ENCODE measurements around the gene ITPR2. TPM values are rescaled to one million over a fixed set of nuclear protein-coding genes. Genes with fewer than 3 reads are reported as not detected.

Gene ITPR2
- total and polyA plus RNA-seq, 4 donors = 4.1 to 47.0 (median 26.5) TPM

DNA sequence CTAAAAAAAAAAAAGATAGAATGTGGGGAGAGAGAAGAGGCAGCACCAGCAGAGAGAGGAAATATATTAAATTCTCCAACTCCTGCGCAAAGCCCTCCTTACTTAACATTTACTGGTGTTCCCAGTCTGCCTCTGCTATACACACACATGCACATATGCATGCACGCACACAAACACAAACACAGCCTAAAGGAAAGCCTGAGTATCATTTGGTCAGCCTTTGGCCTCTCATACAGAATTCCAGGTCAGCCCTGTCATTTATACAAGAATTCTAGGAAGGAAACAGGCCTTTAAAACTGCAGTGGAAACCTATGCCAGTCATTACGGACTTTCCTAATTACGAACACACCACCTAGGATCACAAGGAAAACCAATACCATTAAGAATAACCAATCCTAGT, 269.4 kb downstream of the ITPR2 start:
- H3K27me3 ChIP-seq (ENCODE audit: control insufficient read depth in 3 of 3, insufficient read depth in 3 of 3, low read length in 2 of 3) = no peaks in the 10 kb centered on the region
- ATAC-seq (ENCODE audit: insufficient read depth, low FRiP score) = no peak
- no peaks in the 10 kb centered on the region for H3K9me3 ChIP-seq (ENCODE audit: control insufficient read depth in 4 of 4, insufficient read depth in 3 of 4, low read length in 3 of 4)
- no peak overlapping the region for H3K4me3 ChIP-seq
- peaks cover 0 to 2% (median under 1%) of the 10 kb centered on the region in 4 donors for H3K36me3 ChIP-seq (ENCODE audit: control insufficient read depth in 4 of 4, insufficient read depth in 4 of 4, low read length in 4 of 4)
- TF ChIP-seq, protein P1, sequence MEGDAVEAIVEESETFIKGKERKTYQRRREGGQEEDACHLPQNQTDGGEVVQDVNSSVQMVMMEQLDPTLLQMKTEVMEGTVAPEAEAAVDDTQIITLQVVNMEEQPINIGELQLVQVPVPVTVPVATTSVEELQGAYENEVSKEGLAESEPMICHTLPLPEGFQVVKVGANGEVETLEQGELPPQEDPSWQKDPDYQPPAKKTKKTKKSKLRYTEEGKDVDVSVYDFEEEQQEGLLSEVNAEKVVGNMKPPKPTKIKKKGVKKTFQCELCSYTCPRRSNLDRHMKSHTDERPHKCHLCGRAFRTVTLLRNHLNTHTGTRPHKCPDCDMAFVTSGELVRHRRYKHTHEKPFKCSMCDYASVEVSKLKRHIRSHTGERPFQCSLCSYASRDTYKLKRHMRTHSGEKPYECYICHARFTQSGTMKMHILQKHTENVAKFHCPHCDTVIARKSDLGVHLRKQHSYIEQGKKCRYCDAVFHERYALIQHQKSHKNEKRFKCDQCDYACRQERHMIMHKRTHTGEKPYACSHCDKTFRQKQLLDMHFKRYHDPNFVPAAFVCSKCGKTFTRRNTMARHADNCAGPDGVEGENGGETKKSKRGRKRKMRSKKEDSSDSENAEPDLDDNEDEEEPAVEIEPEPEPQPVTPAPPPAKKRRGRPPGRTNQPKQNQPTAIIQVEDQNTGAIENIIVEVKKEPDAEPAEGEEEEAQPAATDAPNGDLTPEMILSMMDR (IDR thresholded peaks at IDR 0.05; ENCODE audit: control extremely low read depth, extremely low read depth) = no peak
- H3K9ac ChIP-seq (ENCODE audit: insufficient read depth in 1 of 2, low read length in 2 of 2) = no peak overlapping the region
- H3K4me1 ChIP-seq (ENCODE audit: control insufficient read depth in 5 of 5, insufficient read depth in 5 of 5, low read length in 5 of 5) = peaks cover 0 to 11% (median 0%) of the 10 kb centered on the region in 5 donors
- no peak for DNase-seq
- 92 to 96% methylated on average over 4 of the region's 4 CpGs for WGBS, 2 donors
- no peak overlapping the region for H3K27ac ChIP-seq (ENCODE audit: low read depth in 1 of 2, low read length in 1 of 2)

DNA sequence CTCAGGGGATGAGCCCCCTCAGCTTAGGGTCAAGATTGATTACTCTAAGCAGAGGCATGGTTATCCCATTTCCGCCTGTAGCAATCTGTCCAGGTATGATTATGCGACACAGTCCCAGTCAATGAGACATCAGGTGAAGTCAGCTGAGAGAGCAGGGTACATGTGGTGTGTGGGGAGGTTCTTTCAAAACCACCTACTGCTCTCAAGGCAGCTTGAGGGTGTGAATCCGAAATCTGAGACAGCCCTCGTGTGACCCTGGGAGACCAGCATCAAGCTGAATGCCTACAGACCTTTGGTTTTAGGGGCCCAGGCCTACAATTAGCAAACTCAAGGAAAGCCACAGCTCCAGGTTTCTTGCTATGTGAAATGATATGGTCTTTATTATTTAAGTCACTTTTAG, 275.7 kb downstream of the ITPR2 start:
- Histone ChIP-seq H3K4me1 (ENCODE audit: control insufficient read depth in 5 of 5, insufficient read depth in 5 of 5, low read length in 5 of 5) (no peaks in the 10 kb centered on the region), H3K4me3 (no peak overlapping the region), H3K27me3 (ENCODE audit: control insufficient read depth in 3 of 3, insufficient read depth in 3 of 3, low read length in 2 of 3) (no peaks in the 10 kb centered on the region), H3K9ac (ENCODE audit: insufficient read depth in 1 of 2, low read length in 2 of 2) (no peak overlapping the region), H3K27ac (ENCODE audit: low read depth in 1 of 2, low read length in 1 of 2) (no peak overlapping the region), H3K9me3 (ENCODE audit: control insufficient read depth in 4 of 4, insufficient read depth in 3 of 4, low read length in 3 of 4) (no peaks in the 10 kb centered on the region), H3K36me3 (ENCODE audit: control insufficient read depth in 4 of 4, insufficient read depth in 4 of 4, low read length in 4 of 4) (peaks cover 0 to 3% (median 2%) of the 10 kb centered on the region in 4 donors)
- TF ChIP-seq, protein P1 (IDR thresholded peaks at IDR 0.05; ENCODE audit: control extremely low read depth, extremely low read depth) = no peak
- DNase-seq = no peak
- ATAC-seq (ENCODE audit: insufficient read depth, low FRiP score) = no peak
- WGBS, 2 donors = 96% methylated on average over 4 of the region's 4 CpGs

DNA sequence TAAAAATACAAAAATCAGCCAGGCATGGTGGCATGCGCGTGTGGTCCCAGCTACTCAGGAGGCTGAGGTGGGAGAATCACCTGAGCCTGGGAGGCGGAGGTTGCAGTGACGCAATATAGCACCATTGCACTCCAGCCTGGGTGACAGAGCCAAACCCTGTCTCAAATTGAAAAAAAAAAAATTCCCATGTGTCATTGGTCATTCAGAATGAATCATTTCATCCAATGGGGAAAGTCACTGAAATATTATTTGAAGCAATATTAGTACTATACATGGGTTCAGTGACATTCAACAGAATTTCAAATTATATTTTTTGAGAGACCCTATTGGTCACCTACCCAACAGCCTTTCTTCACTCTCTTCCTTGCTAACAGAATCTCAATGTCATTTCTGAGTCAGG, 276.1 kb downstream of the ITPR2 start:
- TF ChIP-seq, protein P1 (IDR thresholded peaks at IDR 0.05; ENCODE audit: control extremely low read depth, extremely low read depth) = no peak
- WGBS, 2 donors = 96 to 98% methylated on average over 4 of the region's 4 CpGs
- no peak overlapping the region for H3K4me3 ChIP-seq
- ATAC-seq (ENCODE audit: insufficient read depth, low FRiP score) (no peak), DNase-seq (no peak)
- peaks cover 0 to 3% (median 2%) of the 10 kb centered on the region in 4 donors for H3K36me3 ChIP-seq (ENCODE audit: control insufficient read depth in 4 of 4, insufficient read depth in 4 of 4, low read length in 4 of 4)
- no peak overlapping the region for H3K27ac ChIP-seq (ENCODE audit: low read depth in 1 of 2, low read length in 1 of 2)
- no peaks in the 10 kb centered on the region for H3K9me3 ChIP-seq (ENCODE audit: control insufficient read depth in 4 of 4, insufficient read depth in 3 of 4, low read length in 3 of 4)
- no peaks in the 10 kb centered on the region for H3K4me1 ChIP-seq (ENCODE audit: control insufficient read depth in 5 of 5, insufficient read depth in 5 of 5, low read length in 5 of 5)
- no peaks in the 10 kb centered on the region for H3K27me3 ChIP-seq (ENCODE audit: control insufficient read depth in 3 of 3, insufficient read depth in 3 of 3, low read length in 2 of 3)
- no peak overlapping the region for H3K9ac ChIP-seq (ENCODE audit: insufficient read depth in 1 of 2, low read length in 2 of 2)

DNA sequence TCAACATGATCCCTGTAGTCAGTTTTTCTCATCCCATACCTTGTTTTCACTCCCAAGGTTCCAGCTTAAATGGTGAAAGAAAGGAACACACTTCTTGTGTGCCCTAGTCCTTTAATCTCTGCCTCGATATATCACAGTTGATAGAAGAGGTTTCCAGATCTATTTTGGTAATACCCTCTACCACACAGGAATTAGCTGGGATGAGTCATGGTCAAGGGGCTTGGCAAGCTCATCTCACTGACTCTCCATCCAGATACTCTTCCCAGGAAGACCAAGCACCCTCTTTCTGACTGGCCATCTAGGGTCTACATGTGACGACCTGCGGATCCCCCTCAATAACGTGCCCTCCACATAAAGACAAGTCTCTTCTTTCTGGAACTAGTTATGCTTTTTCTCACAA, 277.9 kb downstream of the ITPR2 start:
- Histone ChIP-seq H3K27me3 (ENCODE audit: control insufficient read depth in 3 of 3, insufficient read depth in 3 of 3, low read length in 2 of 3) (no peaks in the 10 kb centered on the region), H3K36me3 (ENCODE audit: control insufficient read depth in 4 of 4, insufficient read depth in 4 of 4, low read length in 4 of 4) (peaks cover 0 to 3% (median 2%) of the 10 kb centered on the region in 4 donors), H3K4me1 (ENCODE audit: control insufficient read depth in 5 of 5, insufficient read depth in 5 of 5, low read length in 5 of 5) (no peaks in the 10 kb centered on the region), H3K4me3 (no peak overlapping the region), H3K9ac (ENCODE audit: insufficient read depth in 1 of 2, low read length in 2 of 2) (no peak overlapping the region), H3K27ac (ENCODE audit: low read depth in 1 of 2, low read length in 1 of 2) (no peak overlapping the region), H3K9me3 (ENCODE audit: control insufficient read depth in 4 of 4, insufficient read depth in 3 of 4, low read length in 3 of 4) (no peaks in the 10 kb centered on the region)
- DNase-seq (no peak), ATAC-seq (ENCODE audit: insufficient read depth, low FRiP score) (no peak)
- WGBS, 2 donors = 94 to 96% methylated on average over 4 of the region's 4 CpGs
- TF ChIP-seq, protein P1 (IDR thresholded peaks at IDR 0.05; ENCODE audit: control extremely low read depth, extremely low read depth) = no peak
